Parathyroid adenoma (tissue), 2 donors: ENCODE results near the gene COL4A2.

ENCODE experiments used
- H2AFZ ChIP-seq: fragments of 300-600 bp; sonication (generic); one replicate; pipeline ENCODE4 v1.7.0; 2017; ENCODE audit warnings: antibody characterized with exemption, mild to moderate bottlenecking
- H3K27ac ChIP-seq: fragments of 300-600 bp; sonication (generic); one replicate; pipeline ENCODE4 v1.7.0; 2017
- H3K27me3 ChIP-seq: fragments of 300-600 bp; sonication (generic); one replicate; pipeline ENCODE4 v1.7.0; 2017; ENCODE audit warnings: low read length; ENCODE audit not compliant: control insufficient read depth, insufficient read depth
- H3K36me3 ChIP-seq: fragments of 300-600 bp; sonication (generic); one replicate; pipeline ENCODE4 v1.7.0; 2017; ENCODE audit warnings: low read length; ENCODE audit not compliant: control insufficient read depth, insufficient read depth
- H3K4me1 ChIP-seq: fragments of 300-600 bp; sonication (generic); one replicate; pipeline ENCODE4 v1.7.0; 2017; ENCODE audit warnings: control low read depth
- H3K4me2 ChIP-seq: fragments of 300-600 bp; sonication (generic); one replicate; pipeline ENCODE4 v1.7.0; 2017; ENCODE audit warnings: low read length
- H3K4me3 ChIP-seq: fragments of 300-600 bp; sonication (generic); one replicate; pipeline ENCODE4 v1.7.0; 2017; ENCODE audit warnings: low read depth, low read length
- H3K79me2 ChIP-seq: fragments of 300-600 bp; sonication (generic); one replicate; pipeline ENCODE4 v1.7.0; 2017; ENCODE audit warnings: control low read depth
- H3K9ac ChIP-seq: fragments of 300-600 bp; sonication (generic); one replicate; pipeline ENCODE4 v1.7.0; 2017; ENCODE audit warnings: mild to moderate bottlenecking
- H3K9me3 ChIP-seq: fragments of 300-600 bp; sonication (generic); one replicate; pipeline ENCODE4 v1.7.0; 2017; ENCODE audit warnings: low read length; ENCODE audit not compliant: control insufficient read depth
- CTCF ChIP-seq: fragments of 300-600 bp; sonication (generic); IDR thresholded peaks from one replicate; pipeline ENCODE4 v1.7.0; 2017; ENCODE audit warnings: antibody characterized with exemption, mild to moderate bottlenecking
- donor health status: primary hyperparathyroidism.

COL4A2 gene

GRCh38 chr13:110540871-110541525, 233.9 kb downstream of the COL4A2 start:
- H3K9me3 ChIP-seq: no peaks in the 10 kb centered on the region
- no peak overlapping the region for H2AFZ ChIP-seq
- H3K4me3 ChIP-seq: no peak overlapping the region
- H3K27me3 ChIP-seq: no peaks in the 10 kb centered on the region
- H3K9ac ChIP-seq: no peak overlapping the region
- no peaks in the 10 kb centered on the region for H3K4me1 ChIP-seq
- no peak for TF ChIP-seq CTCF
- H3K27ac ChIP-seq: no peak overlapping the region
- H3K36me3 ChIP-seq: no peaks in the 10 kb centered on the region
- H3K4me2 ChIP-seq: no peak overlapping the region
- no peaks in the 10 kb centered on the region for H3K79me2 ChIP-seq

- Histone ChIP-seq H3K9me3 (no peaks in the 10 kb centered on the region), H3K79me2 (no peaks in the 10 kb centered on the region), H3K36me3 (no peaks in the 10 kb centered on the region), H3K4me1 (no peaks in the 10 kb centered on the region), H3K9ac (no peak overlapping the region), H3K27ac (no peak overlapping the region), H3K27me3 (no peaks in the 10 kb centered on the region), H2AFZ (no peak overlapping the region), H3K4me3 (no peak overlapping the region), H3K4me2 (no peak overlapping the region)
- TF ChIP-seq CTCF: no peak
Measured at GRCh38 chr13:110541526-110541920, 234.4 kb downstream of the COL4A2 start.

GRCh38 chr13:110542169-110542796, 235.2 kb downstream of the COL4A2 start:
- H3K4me1 ChIP-seq: no peaks in the 10 kb centered on the region
- no peaks in the 10 kb centered on the region for H3K36me3 ChIP-seq
- H3K9ac ChIP-seq: no peak overlapping the region
- TF ChIP-seq CTCF: no peak
- no peak overlapping the region for H2AFZ ChIP-seq
- H3K27ac ChIP-seq: no peak overlapping the region
- H3K9me3 ChIP-seq: no peaks in the 10 kb centered on the region
- no peak overlapping the region for H3K4me3 ChIP-seq
- H3K4me2 ChIP-seq: no peak overlapping the region
- H3K79me2 ChIP-seq: no peaks in the 10 kb centered on the region
- H3K27me3 ChIP-seq: no peaks in the 10 kb centered on the region

- Histone ChIP-seq H3K79me2 (no peaks in the 10 kb centered on the region), H3K9me3 (no peaks in the 10 kb centered on the region), H3K36me3 (no peaks in the 10 kb centered on the region), H3K4me1 (peaks cover 4% of the 10 kb centered on the region), H3K4me2 (no peak overlapping the region), H3K27ac (no peak overlapping the region), H3K4me3 (no peak overlapping the region), H3K9ac (no peak overlapping the region), H3K27me3 (no peaks in the 10 kb centered on the region), H2AFZ (no peak overlapping the region)
- TF ChIP-seq CTCF: no peak
Measured at GRCh38 chr13:110546378-110546777, 239.3 kb downstream of the COL4A2 start.

- H3K9ac ChIP-seq: no peak overlapping the region
- no peak for TF ChIP-seq CTCF
- no peaks in the 10 kb centered on the region for H3K9me3 ChIP-seq
- H3K79me2 ChIP-seq: no peaks in the 10 kb centered on the region
- H3K27me3 ChIP-seq: no peaks in the 10 kb centered on the region
- H3K27ac ChIP-seq: no peak overlapping the region
- H3K4me1 ChIP-seq: peaks cover 4% of the 10 kb centered on the region
- H3K36me3 ChIP-seq: no peaks in the 10 kb centered on the region
- H3K4me3 ChIP-seq: no peak overlapping the region
- H2AFZ ChIP-seq: no peak overlapping the region
- H3K4me2 ChIP-seq: no peak overlapping the region
Measured at GRCh38 chr13:110546926-110547325, 239.8 kb downstream of the COL4A2 start.
